Measurements from ENCODE around the gene CFAP61. TPM values are rescaled to one million over a fixed set of nuclear protein-coding genes. Genes with fewer than 3 reads are reported as not detected.

The CFAP61 gene
- total RNA-seq, 1 donor from 2014 or later: not detected

- DNase-seq (ENCODE audit: extremely low read depth, low read depth, low spot score): no peak
These were observed 25.0 kb upstream of the CFAP61 start for GRCh38 chr20:20027284-20027683.

GRCh38 chr20:20031790-20032189, 20.5 kb upstream of the CFAP61 start:
- DNase-seq (ENCODE audit: extremely low read depth, low read depth, low spot score): no peak

GRCh38 chr20:20034486-20034885, 17.8 kb upstream of the CFAP61 start:
- no peak for DNase-seq (ENCODE audit: extremely low read depth, low read depth, low spot score)

- no peak for DNase-seq (ENCODE audit: extremely low read depth, low read depth, low spot score)
These were observed 15.6 kb upstream of the CFAP61 start for GRCh38 chr20:20036756-20037155.

GRCh38 chr20:20037960-20038359, 14.4 kb upstream of the CFAP61 start:
- peak; percentile 63 for DNase-seq (ENCODE audit: extremely low read depth, low read depth, low spot score)

- DNase-seq (ENCODE audit: extremely low read depth, low read depth, low spot score): no peak
These were observed 13.7 kb upstream of the CFAP61 start for GRCh38 chr20:20038586-20038985.

- DNase-seq (ENCODE audit: extremely low read depth, low read depth, low spot score): no peak
These were observed 12.5 kb upstream of the CFAP61 start for GRCh38 chr20:20039752-20040387.

GRCh38 chr20:20051767-20052073, 612 bp upstream of the CFAP61 start:
- DNase-seq (ENCODE audit: extremely low read depth, low read depth, low spot score): no peak

- DNase-seq (ENCODE audit: extremely low read depth, low read depth, low spot score): no peak
These were observed 8.1 kb downstream of the CFAP61 start for GRCh38 chr20:20060234-20060998.

GRCh38 chr20:20063941-20064702, 11.8 kb downstream of the CFAP61 start:
- no peak for DNase-seq (ENCODE audit: extremely low read depth, low read depth, low spot score)

- no peak for DNase-seq (ENCODE audit: extremely low read depth, low read depth, low spot score)
These were observed 13.0 kb downstream of the CFAP61 start for GRCh38 chr20:20065361-20065760.

- DNase-seq (ENCODE audit: extremely low read depth, low read depth, low spot score): no peak
These were observed 18.8 kb downstream of the CFAP61 start for GRCh38 chr20:20070871-20071726.

- no peak for DNase-seq (ENCODE audit: extremely low read depth, low read depth, low spot score)
These were observed 21.6 kb downstream of the CFAP61 start for GRCh38 chr20:20073801-20074371.

- DNase-seq (ENCODE audit: extremely low read depth, low read depth, low spot score): no peak
These were observed 22.7 kb downstream of the CFAP61 start for GRCh38 chr20:20075032-20075431.

- no peak for DNase-seq (ENCODE audit: extremely low read depth, low read depth, low spot score)
These were observed 24.1 kb downstream of the CFAP61 start for GRCh38 chr20:20076297-20077065.

- DNase-seq (ENCODE audit: extremely low read depth, low read depth, low spot score): no peak
These were observed 25.7 kb downstream of the CFAP61 start for GRCh38 chr20:20078041-20078440.

- DNase-seq (ENCODE audit: extremely low read depth, low read depth, low spot score): no peak
These were observed 26.9 kb downstream of the CFAP61 start for GRCh38 chr20:20079102-20079784.

GRCh38 chr20:20083807-20084206, 31.5 kb downstream of the CFAP61 start:
- peak; percentile 12 for DNase-seq (ENCODE audit: extremely low read depth, low read depth, low spot score)

- no peak for DNase-seq (ENCODE audit: extremely low read depth, low read depth, low spot score)
These were observed 32.0 kb downstream of the CFAP61 start for GRCh38 chr20:20084296-20084752.

Measured in glomerular endothelial cell (primary cell).